Measurements from ENCODE around the gene PACSIN2.
A peak's percentile ranks its signal among the peaks of the same experiment; 100 is the strongest.
"Not testable (repeated sequence)": the region's sequence is repeated elsewhere in the genome, so short reads cannot be mapped to it uniquely, and the experiment has no call there.

The PACSIN2 gene

DNA sequence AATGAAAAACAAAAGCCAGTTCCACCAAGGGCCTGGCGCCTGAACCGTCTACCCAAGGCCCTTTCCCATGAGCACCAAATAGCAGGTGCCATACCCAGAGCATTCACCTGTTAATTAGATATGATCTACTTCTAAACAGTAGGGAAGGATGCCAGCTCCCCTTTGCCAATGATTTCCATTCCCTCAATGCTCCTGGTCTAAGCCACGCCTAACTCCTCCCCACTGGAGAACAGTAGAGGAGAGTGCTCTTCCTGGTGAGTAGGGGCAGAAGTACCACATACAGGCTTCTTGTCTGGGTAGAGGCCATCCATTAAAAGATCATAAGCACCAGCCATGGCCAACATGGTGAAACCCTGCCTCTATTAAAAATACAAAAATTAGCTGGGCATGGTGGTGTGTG lies 40.7 kb downstream of the PACSIN2 start:
- H3K9me3 Mint-ChIP-seq: peaks cover 3% of the 10 kb centered on the region
- no peaks in the 10 kb centered on the region for H3K27me3 Mint-ChIP-seq
- H3K27ac Mint-ChIP-seq: no peak overlapping the region
- peaks cover 14% of the 10 kb centered on the region for H3K36me3 Mint-ChIP-seq
- no peak overlapping the region for H3K4me3 Mint-ChIP-seq
- DNase-seq: no peak
- H3K4me1 Mint-ChIP-seq: peaks cover 2% of the 10 kb centered on the region
- CTCF ChIA-PET: interaction anchor here (0.7 kb wide), 1 partner anchor 59 kb away, joined by 3 read pairs; no protein-coding TSS in a partner anchor

DNA sequence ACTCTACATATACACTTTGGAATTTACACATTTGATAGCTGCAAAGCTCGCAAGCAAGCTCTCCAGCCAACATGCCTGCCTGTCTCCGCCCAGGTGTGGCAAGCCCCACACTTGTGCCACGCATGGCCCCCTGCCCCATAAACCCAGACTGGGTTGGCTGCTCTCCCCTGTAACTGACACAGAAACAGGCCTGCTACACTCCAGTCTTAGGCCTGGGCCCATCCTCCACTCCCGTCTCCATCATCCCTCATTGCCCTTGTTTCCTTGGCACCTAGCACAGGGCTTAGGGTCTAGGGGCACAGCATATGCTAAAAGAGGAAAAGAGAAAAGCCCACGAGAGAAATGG lies 41.4 kb downstream of the PACSIN2 start:
- peaks cover 3% of the 10 kb centered on the region for H3K9me3 Mint-ChIP-seq
- H3K36me3 Mint-ChIP-seq: peaks cover 14% of the 10 kb centered on the region
- no peak overlapping the region for H3K27ac Mint-ChIP-seq
- DNase-seq: no peak
- no peaks in the 10 kb centered on the region for H3K4me1 Mint-ChIP-seq
- H3K27me3 Mint-ChIP-seq: no peaks in the 10 kb centered on the region
- H3K4me3 Mint-ChIP-seq: no peak overlapping the region
- CTCF ChIA-PET: interaction anchor here (0.7 kb wide), 1 partner anchor 60 kb away, joined by 3 read pairs; no protein-coding TSS in a partner anchor

DNA sequence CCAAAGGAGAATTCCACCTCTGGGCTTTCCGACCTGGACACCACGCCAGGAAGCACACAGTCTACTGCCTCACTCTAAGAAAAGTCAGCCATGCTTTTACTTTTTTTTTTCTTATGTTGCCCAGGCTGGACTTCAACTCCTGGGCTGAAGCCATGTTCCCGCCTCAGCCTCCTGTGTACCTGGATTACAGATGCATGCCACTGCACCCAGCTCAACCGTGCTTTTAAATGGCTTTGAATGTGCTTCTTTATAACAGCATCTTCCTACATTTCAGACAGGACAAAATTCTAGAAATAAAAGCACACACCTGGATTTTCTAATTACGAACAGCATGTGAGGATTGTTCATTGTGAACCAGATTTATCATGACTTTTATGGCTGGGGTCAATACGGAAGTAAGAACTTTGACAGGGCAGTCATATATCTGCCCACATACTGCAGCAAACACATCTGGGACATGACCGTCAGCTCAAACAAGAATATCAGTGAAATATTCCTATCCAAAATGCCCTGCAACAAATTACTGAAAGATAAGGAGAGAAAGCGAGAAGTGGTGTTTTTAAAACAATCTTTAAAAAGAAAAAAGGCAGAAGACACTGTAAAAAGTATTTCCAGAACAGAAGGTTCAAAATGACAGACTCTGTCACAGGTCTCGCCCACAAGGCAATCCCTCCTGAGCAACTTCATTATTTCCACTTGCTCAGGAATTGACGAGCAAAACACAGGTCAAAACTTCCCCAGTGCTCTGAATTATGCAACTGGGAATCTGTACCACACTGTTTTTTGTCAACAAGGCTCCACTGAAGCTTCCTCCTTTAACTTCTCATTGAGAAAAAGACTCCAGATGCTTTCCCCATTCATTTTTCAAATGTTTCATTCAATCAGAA lies 42.1 kb downstream of the PACSIN2 start:
- H3K4me1 Mint-ChIP-seq: no peaks in the 10 kb centered on the region
- peaks cover 19% of the 10 kb centered on the region for H3K36me3 Mint-ChIP-seq
- CTCF ChIA-PET: no interaction called here
- H3K27ac Mint-ChIP-seq: no peak overlapping the region
- no peak for DNase-seq
- peaks cover 3% of the 10 kb centered on the region for H3K9me3 Mint-ChIP-seq
- H3K27me3 Mint-ChIP-seq: no peaks in the 10 kb centered on the region
- no peak overlapping the region for H3K4me3 Mint-ChIP-seq

DNA sequence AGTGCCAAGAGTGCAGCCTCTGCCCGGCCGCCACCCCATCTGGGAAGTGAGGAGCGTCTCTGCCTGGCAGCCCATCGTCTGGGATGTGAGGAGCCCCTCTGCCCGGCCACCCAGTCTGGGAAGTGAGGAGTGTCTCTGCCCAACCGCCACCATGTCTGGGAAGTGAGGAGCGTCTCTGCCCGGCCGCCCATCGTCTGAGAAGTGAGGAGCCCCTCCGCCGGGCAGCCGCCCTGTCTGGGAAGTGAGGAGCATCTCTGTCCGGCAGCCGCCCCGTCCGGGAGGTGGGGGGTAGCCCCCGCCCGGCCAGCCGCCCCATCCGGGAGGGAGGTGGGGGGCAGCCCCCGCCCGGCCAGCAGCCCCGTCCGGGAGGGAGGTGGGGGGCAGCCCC lies 43.5 kb downstream of the PACSIN2 start:
- H3K4me1 Mint-ChIP-seq, H3K4me3 Mint-ChIP-seq, CTCF ChIA-PET, H3K27me3 Mint-ChIP-seq, DNase-seq, H3K9me3 Mint-ChIP-seq, H3K27ac Mint-ChIP-seq: not testable (repeated sequence)
- H3K36me3 Mint-ChIP-seq: peaks cover 20% of the 10 kb centered on the region

DNA sequence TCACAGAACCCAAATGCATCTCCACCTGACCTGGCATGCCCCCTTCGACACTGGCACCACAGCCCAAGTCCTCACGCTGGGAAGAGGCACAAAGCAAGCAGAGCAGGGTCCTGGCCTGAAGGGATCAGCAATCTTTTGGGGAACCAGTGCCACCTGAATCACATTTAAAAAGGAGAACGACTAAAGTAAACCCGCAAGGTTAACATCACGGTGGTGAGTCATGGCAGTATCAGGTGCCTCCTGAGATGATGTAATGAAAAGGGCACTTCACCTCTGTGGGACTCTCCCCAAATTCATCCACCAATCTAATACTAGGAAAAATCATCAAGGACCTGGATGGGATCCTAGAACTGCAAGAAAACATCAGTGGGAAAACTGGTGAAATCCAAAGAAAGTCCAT lies 44.9 kb downstream of the PACSIN2 start:
- no peaks in the 10 kb centered on the region for H3K27me3 Mint-ChIP-seq
- H3K4me1 Mint-ChIP-seq: peaks cover 9% of the 10 kb centered on the region
- H3K9me3 Mint-ChIP-seq: peaks cover 3% of the 10 kb centered on the region
- H3K4me3 Mint-ChIP-seq: no peak overlapping the region
- peaks cover 22% of the 10 kb centered on the region for H3K36me3 Mint-ChIP-seq
- CTCF ChIA-PET: no interaction called here
- DNase-seq: no peak
- H3K27ac Mint-ChIP-seq: no peak overlapping the region

DNA sequence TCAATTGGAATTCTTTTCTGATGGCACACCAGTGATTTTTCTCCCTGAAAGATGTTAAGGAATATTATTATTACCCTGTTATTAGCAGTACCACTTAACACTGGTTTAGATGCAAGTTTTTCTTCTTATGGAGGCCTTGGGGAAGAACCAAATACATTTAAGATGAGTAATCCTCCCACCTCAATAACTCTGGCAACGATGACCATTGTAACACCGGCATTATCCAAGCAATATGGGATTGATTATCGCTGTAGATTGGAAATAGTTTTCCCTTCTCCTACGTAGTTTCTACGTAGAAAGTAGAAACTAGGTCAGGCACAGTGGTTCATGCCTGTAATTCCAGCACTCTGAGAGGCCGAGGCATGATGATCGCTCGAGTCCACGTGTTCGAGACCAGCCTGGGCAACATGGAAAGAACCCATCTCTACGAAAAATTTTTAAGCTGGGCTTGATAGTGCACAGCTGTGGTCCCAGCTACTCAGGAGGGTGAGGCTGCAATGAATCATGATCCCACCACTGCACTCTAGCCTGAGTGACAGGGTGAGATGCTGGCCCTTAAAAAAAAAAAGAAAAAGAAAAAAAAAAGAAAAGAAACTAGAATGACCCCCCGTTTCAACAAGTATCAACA lies 45.5 kb downstream of the PACSIN2 start:
- Mint-ChIP-seq H3K9me3 (peaks cover 3% of the 10 kb centered on the region), H3K27ac (no peak overlapping the region), H3K4me3 (no peak overlapping the region), H3K27me3 (no peaks in the 10 kb centered on the region), H3K4me1 (peaks cover 15% of the 10 kb centered on the region), H3K36me3 (peaks cover 22% of the 10 kb centered on the region)
- CTCF ChIA-PET: no interaction called here
- no peak for DNase-seq

DNA sequence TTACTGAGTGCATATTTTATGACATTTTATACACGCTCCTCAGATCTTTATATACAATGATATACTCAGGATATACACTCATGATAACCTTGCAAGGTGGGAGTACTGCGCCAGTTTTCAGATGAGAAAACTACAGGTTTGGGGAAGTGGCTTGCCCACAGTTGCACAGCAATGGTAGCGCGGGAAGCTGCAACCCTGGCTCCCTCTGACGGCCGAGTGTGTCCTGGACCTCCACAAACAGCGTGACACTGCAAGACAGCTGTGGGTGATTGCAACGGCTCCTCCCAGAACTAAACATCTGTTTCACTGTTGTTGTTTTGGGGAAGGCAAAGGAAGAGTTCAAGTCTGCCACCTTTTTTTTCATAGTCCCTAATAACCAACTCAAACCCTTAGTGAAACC lies 47.0 kb downstream of the PACSIN2 start:
- H3K4me1 Mint-ChIP-seq: peaks cover 20% of the 10 kb centered on the region

DNA sequence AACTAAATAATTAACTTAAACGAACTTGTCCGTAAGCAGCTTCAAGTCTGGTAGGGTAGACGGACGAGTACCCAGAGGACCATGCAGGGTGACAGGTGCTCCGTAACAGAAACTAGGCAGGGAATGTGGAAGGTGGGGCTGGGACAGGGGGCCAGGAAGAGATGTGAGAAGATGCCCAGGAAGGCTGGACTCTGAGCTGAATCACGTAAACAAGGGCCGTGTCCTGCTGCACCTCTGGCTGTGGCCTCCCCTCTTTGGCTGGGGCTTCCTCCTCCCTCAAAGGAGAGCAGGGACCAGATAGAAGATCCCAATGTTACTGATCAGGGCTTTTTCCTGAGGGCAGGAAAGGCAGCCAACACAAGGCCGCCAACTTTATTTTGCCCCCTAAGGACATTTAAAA lies 47.9 kb downstream of the PACSIN2 start:
- Mint-ChIP-seq H3K9me3 (peaks cover under 1% of the 10 kb centered on the region), H3K4me3 (no peak overlapping the region), H3K27ac (no peak overlapping the region), H3K27me3 (no peaks in the 10 kb centered on the region), H3K36me3 (peaks cover 16% of the 10 kb centered on the region), H3K4me1 (peaks cover 23% of the 10 kb centered on the region)
- CTCF ChIA-PET: no interaction called here
- DNase-seq: no peak

More for the DNA sequence above, 47.0 kb downstream of the PACSIN2 start:
- no peak overlapping the region for H3K27ac Mint-ChIP-seq
- no peaks in the 10 kb centered on the region for H3K27me3 Mint-ChIP-seq
- H3K9me3 Mint-ChIP-seq: peaks cover 3% of the 10 kb centered on the region
- H3K4me3 Mint-ChIP-seq: no peak overlapping the region
- H3K36me3 Mint-ChIP-seq: peaks cover 22% of the 10 kb centered on the region
- no peak for DNase-seq
- CTCF ChIA-PET: interaction anchor here (0.6 kb wide), 1 partner anchor 100 kb away, joined by 3 read pairs; no protein-coding TSS in a partner anchor

DNA sequence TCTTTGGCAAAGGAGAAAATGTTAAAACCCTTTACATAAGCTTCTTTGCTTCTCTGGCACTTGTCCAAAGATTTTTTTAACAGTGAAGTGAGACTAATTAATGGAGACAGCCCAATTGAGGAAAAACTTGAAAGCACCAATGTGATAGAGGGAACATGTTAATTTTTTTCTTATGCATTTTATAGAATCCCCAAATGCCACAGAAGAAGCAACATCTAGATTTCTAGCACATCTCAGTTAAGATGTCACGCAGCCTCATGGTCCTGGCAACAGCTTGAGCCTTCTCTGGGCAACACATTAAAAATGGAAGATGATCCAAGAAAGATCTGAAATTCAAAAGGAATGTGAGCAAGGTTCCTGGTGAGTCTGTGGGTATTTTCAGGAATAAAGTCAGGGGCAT lies 48.5 kb downstream of the PACSIN2 start:
- H3K27me3 Mint-ChIP-seq: no peaks in the 10 kb centered on the region
- CTCF ChIA-PET: interaction anchor here (0.7 kb wide), 1 partner anchor 22 kb away, joined by 3 read pairs; no protein-coding TSS in a partner anchor
- H3K4me3 Mint-ChIP-seq: no peak overlapping the region
- DNase-seq: no peak
- no peak overlapping the region for H3K27ac Mint-ChIP-seq
- H3K9me3 Mint-ChIP-seq: no peaks in the 10 kb centered on the region
- H3K4me1 Mint-ChIP-seq: peaks cover 28% of the 10 kb centered on the region
- H3K36me3 Mint-ChIP-seq: peaks cover 14% of the 10 kb centered on the region

DNA sequence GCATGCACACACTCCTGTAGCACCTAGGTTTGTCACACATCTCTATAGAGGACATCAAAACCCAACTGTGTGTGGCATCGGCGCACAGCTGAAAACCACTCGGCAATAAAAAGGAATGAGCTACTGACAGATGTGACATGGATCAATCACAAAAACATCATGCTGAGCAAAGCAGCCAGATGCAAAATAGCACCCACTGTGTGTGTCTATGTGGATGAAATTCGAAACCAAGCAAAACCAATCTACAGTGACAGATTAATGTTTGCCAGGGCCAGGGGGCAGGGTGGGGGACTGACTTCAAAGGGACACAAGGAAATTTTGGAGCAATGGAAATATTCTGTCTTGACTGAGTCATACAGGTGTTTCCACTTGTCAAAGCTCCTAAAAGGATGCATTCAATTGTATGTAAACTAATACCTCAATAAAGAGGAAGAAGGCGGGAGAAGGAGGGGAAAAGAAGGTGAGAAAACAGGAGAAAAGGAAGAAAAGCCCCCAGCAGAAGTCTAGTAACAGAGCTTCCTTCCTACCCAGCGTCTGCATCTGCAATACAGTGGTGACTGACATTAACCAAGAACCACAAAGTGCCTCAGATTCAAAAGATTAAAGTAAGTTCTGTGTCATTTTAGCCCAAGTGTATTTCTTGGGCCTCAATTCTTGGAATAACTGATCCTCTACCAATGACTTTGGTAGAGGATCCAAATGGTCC lies 49.8 kb downstream of the PACSIN2 start:
- Mint-ChIP-seq H3K27me3 (no peaks in the 10 kb centered on the region), H3K9me3 (no peaks in the 10 kb centered on the region), H3K4me3 (no peak overlapping the region), H3K36me3 (peaks cover 12% of the 10 kb centered on the region), H3K27ac (no peak overlapping the region), H3K4me1 (peaks cover 40% of the 10 kb centered on the region)
- CTCF ChIA-PET: no interaction called here
- DNase-seq: no peak

DNA sequence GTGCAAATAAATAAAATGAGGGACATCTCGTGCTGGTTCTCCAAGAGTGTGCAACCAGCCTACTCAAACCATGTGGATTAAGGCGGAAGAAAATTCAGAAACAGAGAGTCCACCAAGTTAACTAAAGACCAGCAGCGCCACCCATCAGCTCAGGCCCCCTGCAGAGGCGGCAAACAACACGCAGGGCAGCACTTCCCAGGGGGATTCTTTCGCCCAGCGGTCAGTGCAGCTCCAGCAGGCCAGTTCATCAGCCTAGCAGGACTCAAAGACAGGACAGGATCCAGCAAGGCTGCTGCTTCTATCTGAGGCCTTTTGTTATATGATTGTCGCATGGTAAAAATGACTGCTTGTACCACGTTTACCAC lies 51.7 kb downstream of the PACSIN2 start:
- no peak for DNase-seq
- H3K36me3 Mint-ChIP-seq: peaks cover 6% of the 10 kb centered on the region
- no peaks in the 10 kb centered on the region for H3K27me3 Mint-ChIP-seq
- no peak overlapping the region for H3K4me3 Mint-ChIP-seq
- CTCF ChIA-PET: no interaction called here
- H3K4me1 Mint-ChIP-seq: peaks cover 59% of the 10 kb centered on the region
- H3K9me3 Mint-ChIP-seq: no peaks in the 10 kb centered on the region
- no peak overlapping the region for H3K27ac Mint-ChIP-seq

DNA sequence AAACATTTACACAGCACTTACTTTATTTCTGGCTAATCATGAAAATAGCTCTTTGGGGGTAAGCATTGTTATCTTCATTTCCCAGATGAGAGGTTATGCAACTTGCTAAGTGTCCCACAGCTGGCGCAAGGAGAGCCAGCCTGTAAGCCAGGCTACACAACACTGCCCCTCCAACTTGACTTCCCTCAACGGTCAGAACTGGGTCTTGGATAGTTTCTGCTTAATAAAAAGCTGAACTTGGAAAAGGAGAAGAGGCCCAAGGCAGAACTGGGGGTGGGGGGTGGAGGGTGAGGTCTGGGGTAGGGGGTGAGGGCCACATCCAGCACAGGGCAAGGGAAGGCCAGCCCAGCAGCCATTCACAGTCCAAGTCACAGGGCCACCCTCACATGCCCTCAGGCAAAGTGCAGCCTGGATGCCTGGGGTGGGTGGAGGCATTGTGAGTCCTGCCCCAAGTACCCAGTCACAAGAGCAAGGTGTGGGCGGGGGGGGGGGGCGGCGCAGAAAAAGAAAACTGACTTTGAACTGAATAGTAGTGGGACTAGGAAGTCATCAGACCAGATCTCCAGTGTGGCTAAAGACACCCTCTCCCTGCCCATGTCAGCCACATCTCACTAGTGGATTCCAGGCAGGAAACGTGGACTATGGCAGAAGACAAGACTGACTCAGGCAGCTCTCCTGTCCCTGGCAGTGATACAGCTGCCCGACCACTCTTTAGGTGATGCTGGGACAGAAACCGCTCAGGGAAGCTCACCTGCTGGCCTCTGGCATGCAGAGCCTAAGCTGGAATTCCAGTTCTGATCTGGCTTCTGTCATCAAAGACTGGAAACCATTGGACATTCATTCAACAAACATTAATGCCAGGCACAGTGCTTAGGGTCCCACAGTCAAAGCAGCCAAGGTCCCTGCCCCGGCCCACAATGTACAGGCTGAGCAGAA lies 52.4 kb downstream of the PACSIN2 start:
- DNase-seq: no peak
- no peaks in the 10 kb centered on the region for H3K27me3 Mint-ChIP-seq
- H3K9me3 Mint-ChIP-seq: no peaks in the 10 kb centered on the region
- H3K4me1 Mint-ChIP-seq: peaks cover 65% of the 10 kb centered on the region
- peaks cover 3% of the 10 kb centered on the region for H3K36me3 Mint-ChIP-seq
- CTCF ChIA-PET: no interaction called here
- H3K4me3 Mint-ChIP-seq: no peak overlapping the region
- H3K27ac Mint-ChIP-seq: no peak overlapping the region

DNA sequence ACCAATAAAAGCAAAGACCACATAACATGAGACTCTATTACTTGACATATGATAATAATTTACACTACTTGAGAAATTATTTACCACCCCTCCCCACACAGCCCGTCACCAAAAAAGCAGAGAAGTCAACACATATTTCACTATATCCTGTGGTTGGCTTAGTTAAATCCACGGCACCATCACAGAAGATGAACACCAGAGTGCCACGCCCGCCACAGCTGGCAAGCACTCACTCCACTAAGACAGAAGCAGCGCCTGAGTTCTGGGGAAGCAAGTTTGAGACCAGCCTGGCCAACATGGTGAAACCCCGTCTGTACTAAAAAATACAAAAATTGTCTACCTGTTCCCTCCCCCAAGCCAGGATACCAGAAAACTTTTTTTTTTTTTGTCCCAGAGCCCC lies 53.1 kb downstream of the PACSIN2 start:
- CTCF ChIA-PET: no interaction called here
- peaks cover 66% of the 10 kb centered on the region for H3K4me1 Mint-ChIP-seq
- peak overlapping the region; percentile 38 for H3K27ac Mint-ChIP-seq

DNA sequence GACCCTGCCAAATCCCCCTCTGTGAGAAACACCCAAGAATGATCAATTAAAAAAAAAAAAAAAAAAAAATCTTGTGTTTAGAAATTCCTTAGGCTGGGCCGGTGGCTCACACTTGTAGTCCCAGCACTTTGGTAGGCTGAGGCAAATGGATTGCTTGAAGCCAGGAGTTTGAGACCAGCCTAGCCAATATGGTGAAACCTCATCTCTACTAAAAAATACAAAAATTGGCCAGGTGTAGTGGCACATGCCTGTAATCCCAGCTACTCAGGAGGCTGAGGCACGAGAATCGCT lies 53.6 kb downstream of the PACSIN2 start:
- H3K36me3 Mint-ChIP-seq, DNase-seq, H3K4me3 Mint-ChIP-seq, H3K9me3 Mint-ChIP-seq, CTCF ChIA-PET, H3K27me3 Mint-ChIP-seq: not testable (repeated sequence)
- Mint-ChIP-seq H3K27ac (peak overlapping the region; percentile 38), H3K4me1 (peaks cover 65% of the 10 kb centered on the region)

More for the DNA sequence above, 53.1 kb downstream of the PACSIN2 start:
- Mint-ChIP-seq H3K27me3 (no peaks in the 10 kb centered on the region), H3K9me3 (no peaks in the 10 kb centered on the region), H3K36me3 (peaks cover 3% of the 10 kb centered on the region), H3K4me3 (no peak overlapping the region)
- DNase-seq: peak; percentile 39

Measured in activated naive CD4-positive, alpha-beta T cell treated with anti-CD3 and anti-CD28 coated beads, Interleukin-2, amount 10 ng/mL, durations not matched to agents 7 days and 5 days (primary cell).